Aorta (tissue), 5 donors: ENCODE measurements around the gene TINCR. TPM values are rescaled to one million over a fixed set of nuclear protein-coding genes. Genes with fewer than 3 reads are reported as not detected.

ENCODE experiments used
- ATAC-seq: fragments of 200-7000 bp; cut with Tn5 transposase; one replicate; pipeline ENCODE4 v1.9.1; 2022; ENCODE audit warnings: moderate library complexity; ENCODE audit not compliant: low FRiP score
- DNase-seq, 2 donors: peaks; one replicate each; pipeline ENCODE4 v3.0.0-alpha.2; 2020
- H3K27ac ChIP-seq, 2 donors: one replicate each; pipeline ENCODE4 v1.5.1; 2013; ENCODE audit warnings: low read length in 2 of 2, mild to moderate bottlenecking in 2 of 2, moderate library complexity in 2 of 2, control low read depth in 1 of 2, inconsistent platforms in 1 of 2, low read depth in 1 of 2
- H3K27me3 ChIP-seq, 2 donors: one replicate each; pipeline ENCODE4 v1.6.1; 2013; ENCODE audit warnings: control low read depth in 1 of 2, low read length in 1 of 2, mild to moderate bottlenecking in 1 of 2, moderate library complexity in 1 of 2; ENCODE audit not compliant: insufficient read depth in 2 of 2, control insufficient read depth in 1 of 2
- H3K36me3 ChIP-seq, 2 donors: one replicate each; pipeline ENCODE4 v1.6.1; 2013; ENCODE audit warnings: control low read depth in 1 of 2, low read length in 1 of 2, mild to moderate bottlenecking in 1 of 2; ENCODE audit not compliant: insufficient read depth in 2 of 2, control insufficient read depth in 1 of 2
- H3K4me1 ChIP-seq, 2 donors: one replicate each; pipeline ENCODE4 v1.6.1; 2013; ENCODE audit warnings: low read length in 2 of 2, control low read depth in 1 of 2, mild to moderate bottlenecking in 1 of 2, moderate library complexity in 1 of 2; ENCODE audit not compliant: insufficient read depth in 2 of 2, control insufficient read depth in 1 of 2
- H3K4me3 ChIP-seq, 2 donors: one replicate each; pipeline ENCODE4 v1.5.1; 2013; ENCODE audit warnings: low read length in 2 of 2, control low read depth in 1 of 2, mild to moderate bottlenecking in 1 of 2
- H3K9me3 ChIP-seq: one replicate; pipeline ENCODE4 v1.6.1; 2013; ENCODE audit warnings: mild to moderate bottlenecking, low read length; ENCODE audit not compliant: control insufficient read depth
- WGBS, 2 donors: extraction: QIAGEN DNeasy Blood & Tissue Kit; methylation state at CpG; one replicate each; pipeline ENCODE4 v1.1.7; 2013; 5-methylcytosine and 5-hydroxymethylcytosine counted together
- intact Hi-C, 2 donors: fragments of 100-400 bp; cut with DNase I; formaldehyde crosslinking; loops; one replicate each; pipeline versions ENCODE4 v1.14.2 to v1.15.0; 2022
- polyA plus RNA-seq, 2 donors: library from polyadenylated mRNA; stranded (reverse); fragments of 200-250 nt; gene quantifications; one replicate each; pipeline ENCODE4 v1.2.3, GENCODE V29; 2013
- total RNA-seq, 2 donors: library from RNA; stranded (reverse); fragmentation: NEBNext Ultra II Directional; extraction: Animal tissue kit (Norgen Biotek cat#: 25700); gene quantifications; one replicate each; pipeline ENCODE4 v1.2.1, GENCODE V29; 2021
- donor health status: healthy with polysubstance abuse.
- donor health status: Bipolar disorder and iron deficiency.
- donor health status: DM: no; HTN: no; CAD: no.
- donor health status: DM: no; HTN: no; CAD: no.
- donor health status: DM: yes; HTN: yes; CAD: no.

Gene TINCR
- total and polyA plus RNA-seq, 4 donors = 0.50 to 1.1 (median 1.0) TPM

DNA sequence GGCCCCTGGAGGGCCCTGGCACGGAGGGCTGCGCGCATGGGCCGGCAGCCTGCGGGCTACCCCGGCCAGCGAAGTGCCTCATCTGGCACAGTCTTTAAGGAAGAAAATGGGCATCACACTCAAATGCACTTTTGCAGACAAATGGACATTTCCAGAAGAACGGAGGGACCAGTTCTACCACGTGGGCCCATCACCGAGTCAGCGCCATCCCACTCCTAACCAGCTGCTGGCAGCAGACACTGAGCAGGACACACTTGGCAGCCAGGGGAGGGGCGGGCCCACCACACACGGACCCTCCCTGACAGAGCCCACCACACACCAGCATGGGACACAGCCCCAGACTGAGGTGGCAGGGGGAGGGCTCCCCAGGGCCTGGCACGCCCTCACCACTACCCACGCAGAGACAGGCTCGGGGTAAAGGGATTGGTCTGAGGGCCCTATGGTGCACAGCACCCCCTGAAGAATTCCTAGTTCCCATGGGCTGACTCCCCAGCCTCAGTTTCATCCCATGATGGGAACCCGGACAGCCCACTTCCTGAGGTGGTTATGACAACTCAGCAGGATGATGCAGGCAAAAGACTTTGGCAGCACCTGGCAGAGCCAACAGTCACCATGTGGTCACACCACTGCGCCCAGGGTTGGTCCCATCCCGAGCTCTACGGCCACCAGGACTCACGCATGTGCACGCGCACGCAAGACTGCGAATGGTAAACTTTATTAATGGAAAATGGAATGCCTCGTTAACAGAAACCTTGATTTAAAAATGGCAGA lies 18.7 kb upstream of the TINCR start:
- no peaks in the 10 kb centered on the region for H3K4me1 ChIP-seq
- intact Hi-C loops = no loop called here
- no peak overlapping the region for H3K27ac ChIP-seq
- ATAC-seq = no peak
- H3K36me3 ChIP-seq = peaks cover 0 to 3% of the 10 kb centered on the region in 2 donors
- no peaks in the 10 kb centered on the region for H3K27me3 ChIP-seq
- peak in 1 of 2 donors; percentile 48 for DNase-seq
- no peak overlapping the region for H3K4me3 ChIP-seq
- H3K9me3 ChIP-seq = no peaks in the 10 kb centered on the region
- 54 to 57% methylated on average over 26 of the region's 26 CpGs for WGBS, 2 donors

DNA sequence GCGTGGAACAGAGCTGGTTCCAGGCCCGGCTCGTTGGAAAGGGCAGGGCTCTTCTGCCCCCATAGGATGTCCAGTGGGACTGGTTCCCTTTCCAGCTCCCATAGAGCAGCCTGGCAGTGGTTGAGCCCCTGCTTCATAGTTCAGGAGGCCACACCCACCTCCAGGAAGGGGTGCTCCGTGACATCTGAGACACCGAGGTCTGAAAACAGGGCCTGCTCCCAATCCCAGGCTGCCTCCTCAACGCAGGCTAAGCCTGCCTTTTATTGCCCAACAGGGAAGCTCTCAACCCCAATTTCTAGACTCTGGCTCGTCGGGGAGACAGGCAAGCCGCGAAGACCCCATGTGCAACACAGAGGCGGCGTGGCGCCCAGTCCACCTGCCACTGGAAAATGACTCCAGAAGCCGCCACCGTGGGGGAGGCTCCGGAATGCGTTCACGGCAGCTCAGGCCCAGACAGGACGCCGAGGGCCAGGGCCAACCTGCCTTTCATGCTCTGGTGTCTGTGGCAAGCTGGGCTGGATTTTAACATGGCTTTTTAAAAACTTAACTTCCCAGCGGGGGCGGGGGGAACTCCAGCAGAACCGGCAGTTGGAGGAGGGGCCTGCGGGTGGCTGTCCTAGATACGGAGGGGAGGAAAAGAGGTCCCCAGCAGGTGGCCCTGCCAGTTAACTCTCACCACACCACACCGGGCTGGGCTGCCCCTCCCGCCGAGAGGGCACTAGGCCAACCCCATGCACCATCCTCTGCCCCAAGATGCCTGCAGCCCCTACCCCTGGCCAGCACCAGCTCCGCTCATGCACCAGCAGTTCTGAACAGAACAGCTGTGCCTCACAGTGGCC lies 17.9 kb upstream of the TINCR start:
- DNase-seq (peak; percentile 59 to 76), ATAC-seq (peak; percentile 29)
- H3K36me3 ChIP-seq = peaks cover 0 to 3% of the 10 kb centered on the region in 2 donors

DNA sequence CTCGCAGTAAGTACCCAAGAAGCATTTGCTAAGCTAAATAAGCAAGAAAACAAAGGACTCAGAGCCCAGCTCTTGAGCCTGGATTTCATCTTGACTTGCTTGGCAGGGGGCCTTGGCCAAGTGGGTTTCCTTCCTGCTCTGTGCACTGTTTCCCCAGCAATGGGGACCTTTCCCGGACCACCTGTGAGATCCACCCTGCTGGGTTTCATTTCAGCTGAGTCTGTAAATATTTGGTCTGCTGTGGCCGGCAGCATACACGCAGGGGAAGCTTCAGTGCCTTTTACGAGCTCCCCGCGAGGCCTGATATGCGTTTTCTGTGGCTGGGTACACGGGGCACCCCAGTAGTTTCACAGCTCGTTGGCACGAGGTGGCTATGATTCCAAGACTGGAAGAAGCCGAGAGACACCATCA lies 12.4 kb upstream of the TINCR start:
- Histone ChIP-seq H3K27ac (no peak overlapping the region), H3K9me3 (no peaks in the 10 kb centered on the region), H3K4me3 (no peak overlapping the region), H3K4me1 (no peaks in the 10 kb centered on the region), H3K36me3 (no peaks in the 10 kb centered on the region), H3K27me3 (no peaks in the 10 kb centered on the region)
- DNase-seq (no peak), ATAC-seq (no peak)
- 70 to 73% methylated on average over 12 of the region's 12 CpGs for WGBS, 2 donors
- intact Hi-C loops = no loop called here

More for the DNA sequence above, 17.9 kb upstream of the TINCR start:
- Histone ChIP-seq H3K9me3 (no peaks in the 10 kb centered on the region), H3K4me1 (no peaks in the 10 kb centered on the region), H3K27ac (peak overlapping the region in 1 of 2 donors; percentile 10), H3K27me3 (no peaks in the 10 kb centered on the region), H3K4me3 (no peak overlapping the region)
- WGBS, 2 donors = 15 to 20% methylated on average over 27 to 29 of the region's 29 CpGs
- intact Hi-C loops = no loop called here

DNA sequence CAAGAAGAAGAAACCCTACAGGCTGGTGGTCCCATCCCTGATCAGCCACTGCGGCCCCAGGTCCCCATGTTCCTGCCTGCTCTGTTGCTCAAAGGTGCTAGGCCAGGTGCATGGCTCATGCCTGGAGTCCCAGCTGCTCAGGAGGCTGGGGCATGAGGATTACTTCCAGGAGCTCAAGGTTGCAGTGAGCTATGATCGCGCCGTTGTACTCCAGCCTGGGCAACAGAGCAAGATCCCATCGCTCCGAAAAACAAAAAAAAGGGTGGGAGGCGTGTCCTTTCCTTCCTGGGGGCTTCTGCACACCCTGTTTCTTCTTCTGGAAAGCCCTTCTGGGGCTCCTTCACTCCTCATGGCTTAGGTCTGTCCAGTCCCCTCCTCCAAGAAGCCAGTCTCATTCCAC lies 11.9 kb upstream of the TINCR start:
- no peaks in the 10 kb centered on the region for H3K27me3 ChIP-seq
- H3K4me3 ChIP-seq = no peak overlapping the region
- no peak overlapping the region for H3K27ac ChIP-seq
- no peaks in the 10 kb centered on the region for H3K4me1 ChIP-seq
- no peak for DNase-seq
- H3K36me3 ChIP-seq = no peaks in the 10 kb centered on the region
- no peak for ATAC-seq
- H3K9me3 ChIP-seq = no peaks in the 10 kb centered on the region
- 96% methylated on average over 7 of the region's 7 CpGs for WGBS, 2 donors
- intact Hi-C loops = loop anchor here in 1 of 2 donors (5.0 kb wide), 1 partner anchor 532 kb away; no protein-coding TSS in a partner anchor

DNA sequence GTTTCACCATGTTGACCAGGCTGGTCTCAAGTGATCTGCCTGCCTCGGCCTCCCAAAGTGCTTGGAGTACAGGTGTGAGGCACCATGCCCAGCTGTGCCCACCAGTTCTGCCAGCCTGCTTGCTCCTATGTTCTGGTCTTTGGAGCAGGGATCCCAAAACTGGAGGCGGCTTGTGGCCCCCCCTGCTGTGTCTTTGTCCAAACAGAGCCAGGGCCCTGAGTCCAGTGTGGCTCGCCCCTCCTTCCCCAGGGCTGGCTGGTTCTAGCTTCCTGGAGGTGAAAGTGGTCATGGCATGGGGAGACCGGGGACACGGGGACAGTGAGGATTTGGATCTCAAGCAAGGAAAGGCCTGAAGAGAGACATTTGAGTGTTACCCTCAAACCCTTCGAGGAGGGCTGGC lies 11.5 kb upstream of the TINCR start:
- no peaks in the 10 kb centered on the region for H3K9me3 ChIP-seq

DNA sequence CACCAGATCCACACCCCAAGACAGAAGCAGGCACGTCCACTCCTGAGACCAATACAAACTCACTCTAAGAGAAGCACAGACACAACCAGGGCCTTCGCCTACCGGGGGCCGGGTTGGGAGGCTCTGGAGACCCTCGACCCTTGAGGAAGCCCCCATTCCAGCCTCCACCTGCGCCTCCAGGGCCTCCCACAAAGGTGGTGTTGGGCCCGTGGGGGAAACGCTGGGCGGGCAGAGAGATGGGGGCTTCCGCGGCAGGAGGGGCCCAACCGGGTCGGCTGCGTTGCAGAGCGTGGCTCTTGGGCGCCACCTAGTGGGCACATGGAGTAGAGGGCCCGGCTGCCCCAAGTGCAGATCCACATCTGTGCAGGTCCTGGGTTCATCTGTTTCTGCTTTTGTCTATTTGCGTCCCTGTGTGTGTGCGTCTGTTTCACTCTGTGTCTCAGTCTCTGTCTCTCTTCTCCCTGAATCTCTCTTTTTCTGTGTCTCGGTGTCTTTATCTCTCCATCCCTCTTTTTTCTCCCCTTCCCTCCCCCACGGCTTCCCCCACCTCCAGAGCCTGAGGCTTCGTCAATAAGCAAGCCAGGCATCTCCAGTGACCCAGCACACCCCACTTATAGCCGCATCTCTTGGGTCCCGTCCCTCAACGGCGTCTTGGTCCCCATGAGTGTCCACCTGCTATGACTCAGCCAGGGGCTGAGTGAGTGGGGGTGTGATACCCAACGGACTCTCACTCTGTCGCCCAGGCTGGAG lies 10.5 kb upstream of the TINCR start:
- no peaks in the 10 kb centered on the region for H3K36me3 ChIP-seq
- H3K27ac ChIP-seq = no peak overlapping the region
- intact Hi-C loops = loop anchor here (1.0 to 5.0 kb wide), 2 partner anchors 530 to 531 kb away; no protein-coding TSS in a partner anchor
- peak; percentile 66 to 92 for DNase-seq
- no peaks in the 10 kb centered on the region for H3K27me3 ChIP-seq
- H3K4me3 ChIP-seq = no peak overlapping the region
- H3K4me1 ChIP-seq = no peaks in the 10 kb centered on the region
- H3K9me3 ChIP-seq = no peaks in the 10 kb centered on the region
- WGBS, 2 donors = 18 to 19% methylated on average over 28 of the region's 28 CpGs
- ATAC-seq = peak; percentile 90

More for the DNA sequence above, 11.5 kb upstream of the TINCR start:
- Histone ChIP-seq H3K4me3 (no peak overlapping the region), H3K27me3 (no peaks in the 10 kb centered on the region), H3K4me1 (no peaks in the 10 kb centered on the region), H3K36me3 (no peaks in the 10 kb centered on the region), H3K27ac (no peak overlapping the region)
- WGBS, 2 donors = 91 to 93% methylated on average over 6 of the region's 6 CpGs
- DNase-seq = no peak
- intact Hi-C loops = loop anchor here in 1 of 2 donors (5.0 kb wide), 1 partner anchor 532 kb away; no protein-coding TSS in a partner anchor
- no peak for ATAC-seq

DNA sequence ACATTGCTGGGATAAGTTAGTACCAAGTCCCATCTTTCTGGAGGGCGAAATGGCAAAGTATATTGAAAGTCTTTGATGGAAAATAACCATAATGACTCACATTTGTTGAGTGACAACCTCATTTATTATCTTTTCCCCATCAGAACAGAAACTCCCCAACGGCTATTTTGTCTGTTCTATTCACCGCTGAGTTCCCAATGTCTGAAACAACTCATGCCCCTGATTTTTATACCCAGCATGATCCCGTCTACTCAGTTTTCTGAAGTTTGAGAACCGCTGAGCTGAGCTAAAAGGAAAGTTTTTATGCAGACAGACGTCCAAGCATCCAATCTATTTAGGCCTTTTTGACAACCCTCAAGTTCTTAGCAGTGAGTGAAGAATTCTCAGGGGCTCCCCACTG lies 7.8 kb upstream of the TINCR start:
- H3K36me3 ChIP-seq = no peaks in the 10 kb centered on the region
- no peak for ATAC-seq
- DNase-seq = no peak
- no peak overlapping the region for H3K27ac ChIP-seq
- no peaks in the 10 kb centered on the region for H3K4me1 ChIP-seq
- H3K27me3 ChIP-seq = no peaks in the 10 kb centered on the region
- intact Hi-C loops = loop anchor here in 1 of 2 donors (5.0 kb wide), 1 partner anchor 528 kb away; no protein-coding TSS in a partner anchor
- H3K9me3 ChIP-seq = no peaks in the 10 kb centered on the region
- no peak overlapping the region for H3K4me3 ChIP-seq
- 84% methylated on average over 6 of the region's 6 CpGs for WGBS, 2 donors

DNA sequence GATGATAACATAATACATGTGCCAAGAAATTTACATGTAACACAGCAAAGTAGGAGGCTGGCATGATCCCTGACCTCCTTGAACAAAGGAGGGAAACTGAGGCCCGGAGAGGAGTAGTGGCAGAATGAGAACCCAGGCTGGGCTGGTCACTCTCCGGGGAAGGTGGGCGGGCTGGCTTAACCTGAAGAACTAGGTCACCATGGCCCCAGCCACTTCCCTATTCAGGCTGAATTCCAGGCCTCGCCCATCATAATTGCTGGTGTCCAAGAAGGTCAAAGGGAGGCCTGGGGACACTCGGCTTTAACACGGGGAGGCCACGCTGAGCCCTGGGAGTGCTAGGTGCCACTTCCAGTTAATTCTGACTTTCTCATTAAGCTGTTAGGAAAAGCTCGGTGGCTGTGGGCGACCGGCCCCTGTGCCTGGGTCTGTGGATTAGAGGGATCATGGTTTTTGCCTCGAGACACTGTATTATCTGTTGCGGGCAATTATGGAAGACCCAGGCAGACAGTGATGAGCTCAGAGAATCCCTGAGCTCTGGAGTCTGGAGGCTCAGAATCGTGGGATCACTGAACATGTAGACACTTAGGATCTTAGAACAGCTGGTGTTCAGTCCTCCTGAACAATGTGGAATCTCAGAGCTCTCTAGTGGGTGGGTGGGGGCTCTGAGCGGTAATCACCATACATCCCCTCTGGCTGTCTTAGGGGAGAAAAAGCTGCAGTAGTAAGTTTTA lies 5.0 kb upstream of the TINCR start:
- no peak overlapping the region for H3K27ac ChIP-seq
- no peaks in the 10 kb centered on the region for H3K9me3 ChIP-seq
- H3K4me1 ChIP-seq = no peaks in the 10 kb centered on the region
- WGBS, 2 donors = 85 to 87% methylated on average over 14 of the region's 14 CpGs
- H3K36me3 ChIP-seq = no peaks in the 10 kb centered on the region
- no peaks in the 10 kb centered on the region for H3K27me3 ChIP-seq
- H3K4me3 ChIP-seq = no peak overlapping the region
- no peak for ATAC-seq
- no peak for DNase-seq
- intact Hi-C loops = no loop called here
